ENCODE measurements around the gene CLP1.

Gene CLP1

GRCh38 chr11:57657194-57658022 is at the start of gene CLP1:
Gene CLP1, plus strand, starts transcription at chr11:57657762. Its CDS starts 1,715 bp downstream, at chr11:57659477.
- peak; percentile 100 for DNase-seq (ENCODE audit: low spot score)

GRCh38 chr11:57610170-57610569 is 47.4 kb upstream of the CLP1 start:
- DNase-seq (ENCODE audit: low spot score): no peak

- DNase-seq (ENCODE audit: low spot score): no peak
Measured at GRCh38 chr11:57614234-57614772, 43.3 kb upstream of the CLP1 start.

GRCh38 chr11:57615308-57615707 is 42.3 kb upstream of the CLP1 start:
- DNase-seq (ENCODE audit: low spot score): no peak

GRCh38 chr11:57616595-57616994 is 41.0 kb upstream of the CLP1 start:
- DNase-seq (ENCODE audit: low spot score): no peak

GRCh38 chr11:57618438-57618837 is 39.1 kb upstream of the CLP1 start:
- no peak for DNase-seq (ENCODE audit: low spot score)

- DNase-seq (ENCODE audit: low spot score): no peak
Measured at GRCh38 chr11:57619331-57619730, 38.2 kb upstream of the CLP1 start.

GRCh38 chr11:57620467-57620866 is 37.1 kb upstream of the CLP1 start:
- DNase-seq (ENCODE audit: low spot score): no peak

- DNase-seq (ENCODE audit: low spot score): no peak
Measured at GRCh38 chr11:57622263-57622662, 35.3 kb upstream of the CLP1 start.

GRCh38 chr11:57624864-57625263 is 32.7 kb upstream of the CLP1 start:
- no peak for DNase-seq (ENCODE audit: low spot score)

GRCh38 chr11:57626895-57627294 is 30.7 kb upstream of the CLP1 start:
- DNase-seq (ENCODE audit: low spot score): no peak

- DNase-seq (ENCODE audit: low spot score): no peak
Measured at GRCh38 chr11:57630171-57630570, 27.4 kb upstream of the CLP1 start.

GRCh38 chr11:57632116-57632515 is 25.4 kb upstream of the CLP1 start:
- no peak for DNase-seq (ENCODE audit: low spot score)

GRCh38 chr11:57633394-57634070 is 24.0 kb upstream of the CLP1 start:
- no peak for DNase-seq (ENCODE audit: low spot score)

- DNase-seq (ENCODE audit: low spot score): no peak
Measured at GRCh38 chr11:57634311-57634710, 23.3 kb upstream of the CLP1 start.

- DNase-seq (ENCODE audit: low spot score): no peak
Measured at GRCh38 chr11:57635246-57635645, 22.3 kb upstream of the CLP1 start.

GRCh38 chr11:57637626-57638004 is 19.9 kb upstream of the CLP1 start:
- no peak for DNase-seq (ENCODE audit: low spot score)

GRCh38 chr11:57638005-57638781 is 19.4 kb upstream of the CLP1 start:
- DNase-seq (ENCODE audit: low spot score): peak; percentile 85

- DNase-seq (ENCODE audit: low spot score): no peak
Measured at GRCh38 chr11:57638811-57639320, 18.7 kb upstream of the CLP1 start.

- no peak for DNase-seq (ENCODE audit: low spot score)
Measured at GRCh38 chr11:57639321-57640067, 18.1 kb upstream of the CLP1 start.

- DNase-seq (ENCODE audit: low spot score): no peak
Measured at GRCh38 chr11:57640068-57640800, 17.3 kb upstream of the CLP1 start.
